ENCODE data around the gene SLAMF1. TPM values are rescaled to one million over a fixed set of nuclear protein-coding genes. Genes with fewer than 3 reads are reported as not detected.

Gene SLAMF1
- total RNA-seq, 2 experiments from 2014 or later, result 59.3 to 105 TPM

Other genes starting within 250 kb of the SLAMF1 start
- not detected for gene VANGL2, start 246.5 kb downstream of the SLAMF1 start, total RNA-seq
- 10 to 100 TPM; 28.8 to 31.0 TPM for gene SLAMF6, start 123.8 kb downstream of the SLAMF1 start, total RNA-seq
- gene CD84, start 67.5 kb downstream of the SLAMF1 start, total RNA-seq, result 10 to 100 TPM; 29.9 to 34.6 TPM
- 100 to 1,000 TPM; 304 to 332 TPM for gene CD48, start 64.8 kb upstream of the SLAMF1 start, total RNA-seq
- 100 to 1,000 TPM; 107 to 126 TPM for gene SLAMF7, start 92.2 kb upstream of the SLAMF1 start, total RNA-seq
- 1 to 10 TPM; 1.3 to 8.0 TPM for gene LY9, start 149.1 kb upstream of the SLAMF1 start, total RNA-seq
- gene CD244, start 215.8 kb upstream of the SLAMF1 start, total RNA-seq, result 10 to 100 TPM; 25.6 to 34.5 TPM
- gene ITLN1, start 238.1 kb upstream of the SLAMF1 start, total RNA-seq, result not detected

All from activated CD8-positive, alpha-beta memory T cell treated with anti-CD3 and anti-CD28 coated beads, Interleukin-2, amount 10 ng/mL, durations not matched to agents 7 days and 5 days (primary cell).